Measurements from ENCODE around the gene IL19.

DNA sequence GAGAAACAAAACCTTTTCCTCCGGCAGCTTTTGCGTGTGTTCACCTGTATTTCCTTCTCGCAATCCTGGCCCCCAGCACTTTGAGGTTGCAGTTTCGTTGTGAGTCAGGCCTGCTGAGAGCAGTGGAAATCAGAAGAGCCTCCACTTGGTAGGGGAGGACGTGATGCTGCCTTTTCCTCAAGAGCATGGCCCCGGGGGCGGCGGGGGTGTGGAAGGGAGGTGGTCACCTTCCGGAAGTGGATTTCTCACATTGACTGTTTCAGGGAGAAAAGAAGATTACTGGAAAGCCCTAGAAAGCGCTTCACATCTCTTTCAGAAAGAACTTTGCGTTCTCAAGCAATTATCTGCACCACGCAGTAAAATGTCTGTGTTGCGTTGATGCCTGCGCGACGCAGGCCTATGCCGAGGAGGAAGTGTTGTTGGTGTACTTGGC lies 13.9 kb downstream of the IL19 start:
- TF ChIP-seq CTCF (IDR thresholded peaks at IDR 0.05; ENCODE audit: poor library complexity) (no peak), EZH2 (IDR thresholded peaks at IDR 0.05; ENCODE audit: borderline replicate concordance) (no peak)

Data from hepatocyte (in vitro differentiated cells).